Stomach (tissue), 4 donors: ENCODE measurements around the gene GCN1.

Source experiments
- CTCF ChIP-seq, 7 experiments: fragments of 450-650 bp in 4 of 7; fragments of 200-600 bp in 3 of 7; sonication (generic) in 3 of 7; IDR thresholded peaks; one replicate each; pipeline ENCODE4 v1.5.1; 2016 to 2019; ENCODE audit warnings: antibody characterized with exemption in 7 of 7, control low read depth in 2 of 7, mild to moderate bottlenecking in 1 of 7
- POLR2A ChIP-seq, 4 donors: fragments of 450-650 bp; IDR thresholded peaks; one replicate each; pipeline ENCODE4 v1.6.1; 2016; ENCODE audit warnings: antibody characterized with exemption in 4 of 4, control low read depth in 2 of 4, mild to moderate bottlenecking in 1 of 4, moderate library complexity in 1 of 4
- POLR2AphosphoS5 ChIP-seq, 3 donors: sonication (generic); formaldehyde crosslinking; IDR thresholded peaks; one replicate each; pipeline ENCODE4 v1.6.1; 2016; ENCODE audit warnings: antibody characterized with exemption in 3 of 3

- TF ChIP-seq POLR2AphosphoS5 (IDR thresholded peaks at IDR 0.05), result no peak
- no peak for TF ChIP-seq POLR2A (IDR thresholded peaks at IDR 0.05)
- no peak for TF ChIP-seq CTCF (IDR thresholded peaks at IDR 0.05)
Measured at GRCh38 chr12:120190985-120191480, 3.5 kb downstream of the GCN1 start.
